NCI-H2227 (cell line): ENCODE data around the gene VRK1.
A peak's percentile ranks its signal among the peaks of the same experiment; 100 is the strongest.

Experiments
- DNase-seq: peaks from one replicate; lab custom pipeline; 2025; ENCODE audit not compliant: unreplicated experiment; lab: John Stamatoyannopoulos, UW

Gene VRK1

DNA sequence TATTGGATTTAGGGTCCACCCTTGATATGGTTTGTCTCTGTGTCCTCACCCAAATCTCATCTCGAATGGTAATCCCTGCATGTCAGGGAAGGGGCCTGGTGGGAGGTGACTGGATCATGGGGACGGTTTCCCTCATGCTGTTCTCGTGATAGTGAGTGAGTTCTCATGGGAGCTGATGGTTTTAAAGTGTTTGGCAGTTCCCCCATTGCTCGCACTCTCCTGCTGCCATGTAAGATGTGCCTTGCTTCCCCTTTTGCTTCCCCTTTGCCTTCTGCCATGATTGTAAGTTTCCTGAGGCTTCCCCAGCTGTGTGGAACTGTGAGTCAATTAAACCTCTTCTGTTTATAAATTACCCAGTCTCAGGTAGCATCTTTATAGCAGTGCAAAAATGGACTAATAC lies 118.3 kb downstream of the VRK1 start:
- no peak for DNase-seq

DNA sequence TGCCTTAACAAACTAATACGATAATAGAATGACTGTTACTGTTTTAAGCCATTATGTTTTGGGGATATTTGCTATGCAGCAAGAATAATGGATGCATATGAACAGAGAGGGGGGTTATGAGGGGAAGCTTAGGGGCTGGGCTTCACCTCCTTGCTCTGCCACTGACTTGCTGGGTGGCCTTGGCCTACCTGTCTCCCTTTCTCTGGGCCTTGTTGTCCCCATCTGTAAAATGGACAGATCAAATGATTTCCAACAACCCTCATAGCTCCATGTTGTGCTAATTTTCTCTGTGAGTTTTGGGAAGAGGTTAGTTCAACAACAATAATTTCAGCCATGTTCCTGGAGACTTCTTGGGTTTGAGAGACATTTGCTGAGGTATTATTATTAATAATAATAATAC lies 119.6 kb downstream of the VRK1 start:
- DNase-seq, result no peak

DNA sequence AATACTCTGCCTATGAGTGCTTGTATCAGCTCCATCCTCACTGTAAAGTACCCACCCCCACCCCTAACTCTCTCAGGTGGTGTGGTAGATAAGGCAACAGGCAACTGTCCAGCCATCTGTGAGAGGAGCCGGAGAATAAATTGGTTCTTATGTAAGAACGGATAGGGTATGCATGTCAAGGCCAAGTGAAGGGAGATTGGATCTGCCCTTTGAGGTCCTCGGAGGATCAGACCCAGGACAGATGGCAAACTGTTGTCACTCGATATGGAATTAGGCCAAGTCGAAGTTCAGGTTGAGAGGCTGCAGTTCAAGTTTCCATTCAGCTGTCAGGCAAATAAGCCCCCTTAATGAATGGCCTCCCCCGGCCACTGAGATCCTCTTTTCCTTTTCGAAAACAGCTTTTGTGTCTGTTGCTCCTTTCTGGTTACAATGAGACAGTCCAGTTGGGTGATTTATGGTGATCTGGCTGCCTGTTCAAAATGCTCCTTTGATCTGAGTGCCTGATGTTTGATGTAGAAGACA lies 120.3 kb downstream of the VRK1 start:
- no peak for DNase-seq

DNA sequence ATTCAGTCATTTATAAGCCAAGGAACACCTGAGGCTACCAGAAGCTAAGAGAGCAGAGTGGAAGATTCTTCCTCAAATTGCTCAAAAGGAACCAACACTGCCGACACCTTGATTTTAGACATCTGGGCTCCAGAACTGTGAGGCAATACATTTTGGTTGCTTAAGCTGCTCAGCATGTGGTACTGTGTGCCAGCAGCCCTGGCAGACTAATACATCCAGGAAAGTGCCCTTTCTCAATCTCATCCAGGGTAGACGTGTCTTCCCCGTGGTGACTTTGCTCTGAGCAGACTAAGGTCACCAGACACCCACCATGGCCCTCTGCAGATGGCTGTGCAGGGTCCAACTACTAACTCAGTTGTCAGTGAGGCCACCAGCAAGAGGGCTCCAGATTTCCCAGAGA lies 122.8 kb downstream of the VRK1 start:
- DNase-seq, result no peak

DNA sequence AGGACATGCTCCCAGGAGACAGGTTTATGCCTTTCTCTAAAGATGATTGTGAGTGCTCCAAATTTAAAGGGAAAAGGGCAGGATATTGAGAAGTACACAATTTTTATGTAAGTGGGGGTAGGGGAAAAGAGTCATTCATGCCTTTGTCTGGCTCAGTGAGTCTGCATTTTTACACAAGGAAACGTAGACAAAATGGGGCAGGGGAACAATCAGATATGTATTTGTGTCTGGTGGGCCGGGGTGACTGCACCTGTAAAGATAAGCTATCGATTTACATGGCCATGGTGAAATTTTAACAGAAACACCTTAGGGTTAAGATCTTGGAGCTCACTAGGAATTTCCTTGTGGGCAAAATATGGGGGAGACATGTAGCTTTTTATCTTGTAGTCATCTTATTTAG lies 123.6 kb downstream of the VRK1 start:
- DNase-seq, result no peak

DNA sequence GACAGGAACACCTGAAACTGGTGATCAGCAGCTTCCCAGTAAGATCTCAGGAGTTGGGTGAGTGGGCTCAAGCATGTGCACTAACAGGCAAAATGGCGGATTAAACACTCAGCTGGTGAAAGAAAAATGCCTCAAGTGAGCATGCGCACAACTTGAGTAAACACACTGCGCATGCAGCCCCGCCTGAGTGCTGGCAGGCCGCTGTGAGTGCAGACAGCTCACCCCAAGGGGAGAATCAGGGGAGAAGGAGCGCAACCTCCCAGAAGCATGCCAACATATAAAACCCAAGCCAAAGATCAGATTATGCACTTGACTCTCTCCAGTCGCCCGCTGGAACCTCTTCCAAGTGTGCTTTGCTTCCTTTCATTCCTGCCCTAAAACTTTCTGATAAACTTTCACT lies 125.8 kb downstream of the VRK1 start:
- DNase-seq, result no peak

DNA sequence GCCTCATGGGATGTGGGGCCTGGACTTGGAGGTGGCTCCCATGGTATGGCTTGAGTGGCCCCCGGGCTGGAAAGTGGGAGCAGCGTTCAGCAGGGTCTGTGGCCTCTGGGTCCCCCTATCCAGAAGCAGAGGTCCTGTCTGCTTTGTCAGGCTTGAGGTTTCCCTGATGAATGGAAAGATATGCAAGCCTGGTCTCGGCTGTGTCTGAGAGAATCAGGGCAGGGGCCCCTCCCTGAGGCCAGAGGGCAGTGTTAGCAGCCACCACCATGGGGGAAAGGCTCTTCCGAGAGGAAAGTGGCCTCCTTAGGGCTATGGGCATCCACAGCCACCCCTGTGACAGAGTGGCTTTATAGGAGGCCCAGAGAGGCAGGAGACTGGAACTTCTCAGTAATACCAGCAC lies 128.2 kb downstream of the VRK1 start:
- no peak for DNase-seq

DNA sequence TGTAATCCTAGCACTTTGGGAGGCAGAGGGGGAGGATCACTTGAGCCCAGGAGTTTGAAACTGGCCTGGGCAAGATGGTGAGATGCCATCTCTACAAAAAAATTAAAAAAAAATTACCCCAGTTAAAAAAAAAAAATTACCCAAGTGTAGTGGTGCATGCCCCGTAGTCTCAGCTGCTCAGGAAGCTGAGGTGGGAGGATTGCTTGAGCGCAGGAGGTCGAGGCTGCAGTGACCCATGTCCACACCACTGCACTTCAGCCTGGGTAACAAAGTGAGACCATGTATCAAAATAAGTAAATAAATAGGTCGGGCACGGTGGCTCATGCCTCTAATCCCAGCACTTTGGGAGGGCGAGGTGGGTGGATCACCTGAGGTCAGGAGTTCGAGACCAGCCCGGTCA lies 128.8 kb downstream of the VRK1 start:
- DNase-seq, result no peak

DNA sequence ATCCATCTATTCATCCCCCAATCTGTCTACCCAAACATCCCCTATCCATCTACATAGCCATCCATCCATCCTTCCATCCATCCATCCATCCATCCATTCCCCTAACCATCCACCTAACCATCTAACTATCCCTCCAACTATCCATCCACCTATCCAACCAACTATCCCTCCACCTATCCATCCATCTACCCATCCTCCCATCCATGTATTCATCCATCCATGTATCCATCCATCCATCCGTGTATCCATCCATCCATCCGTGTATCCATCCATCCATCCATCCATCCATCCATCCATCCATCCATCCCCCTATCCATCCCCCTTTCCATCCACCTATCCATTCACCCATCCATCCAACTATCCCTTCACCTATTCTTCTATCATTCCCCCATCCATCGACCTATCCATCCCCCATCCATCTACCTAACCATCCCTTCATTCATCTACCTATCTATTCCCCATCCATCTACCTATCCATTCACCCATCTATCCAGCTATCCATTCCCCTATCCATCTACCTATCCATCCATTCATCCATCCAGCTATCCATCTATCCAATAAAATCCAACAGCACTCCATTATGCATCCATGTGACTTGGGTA lies 131.7 kb downstream of the VRK1 start:
- no peak for DNase-seq

DNA sequence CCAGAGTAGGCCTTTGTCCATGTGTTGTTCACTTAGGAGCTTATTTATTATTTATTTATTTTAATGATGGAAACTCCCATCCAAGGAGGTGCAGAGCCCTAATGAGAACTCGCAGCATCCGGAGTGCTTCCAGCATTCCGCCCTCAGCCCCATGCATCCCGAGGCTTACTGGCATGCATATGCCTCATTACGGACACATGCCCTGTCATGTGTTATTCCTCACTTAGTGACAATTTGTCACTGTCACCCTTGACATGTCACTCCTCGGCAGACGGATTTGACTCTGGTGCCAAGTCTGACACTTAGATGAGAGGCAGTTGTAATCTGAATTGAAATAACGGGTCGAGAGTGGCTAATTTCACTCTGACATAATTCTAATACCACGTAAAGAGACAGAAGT lies 132.8 kb downstream of the VRK1 start:
- peak; percentile 19 for DNase-seq

DNA sequence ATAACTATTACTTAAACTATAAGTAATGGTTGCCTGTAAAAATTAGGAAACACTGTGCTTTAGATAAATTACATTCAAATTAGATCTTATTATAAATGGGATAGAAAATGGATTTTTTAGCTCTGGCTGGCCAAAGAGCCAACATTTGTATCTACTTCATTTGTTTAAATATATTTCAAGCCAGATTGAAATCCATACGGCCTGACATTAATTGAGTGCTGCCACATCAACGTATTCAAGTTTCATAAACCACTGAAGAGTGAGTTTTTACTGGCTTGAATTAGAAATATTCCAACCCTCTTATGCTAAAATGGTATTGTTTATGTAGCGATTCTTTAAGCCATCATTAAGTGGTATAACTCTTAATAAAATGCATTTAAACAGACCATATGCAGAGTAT lies 133.3 kb downstream of the VRK1 start:
- DNase-seq, result no peak
